ENCODE measurements around the gene RFXANK.

The RFXANK gene

DNA sequence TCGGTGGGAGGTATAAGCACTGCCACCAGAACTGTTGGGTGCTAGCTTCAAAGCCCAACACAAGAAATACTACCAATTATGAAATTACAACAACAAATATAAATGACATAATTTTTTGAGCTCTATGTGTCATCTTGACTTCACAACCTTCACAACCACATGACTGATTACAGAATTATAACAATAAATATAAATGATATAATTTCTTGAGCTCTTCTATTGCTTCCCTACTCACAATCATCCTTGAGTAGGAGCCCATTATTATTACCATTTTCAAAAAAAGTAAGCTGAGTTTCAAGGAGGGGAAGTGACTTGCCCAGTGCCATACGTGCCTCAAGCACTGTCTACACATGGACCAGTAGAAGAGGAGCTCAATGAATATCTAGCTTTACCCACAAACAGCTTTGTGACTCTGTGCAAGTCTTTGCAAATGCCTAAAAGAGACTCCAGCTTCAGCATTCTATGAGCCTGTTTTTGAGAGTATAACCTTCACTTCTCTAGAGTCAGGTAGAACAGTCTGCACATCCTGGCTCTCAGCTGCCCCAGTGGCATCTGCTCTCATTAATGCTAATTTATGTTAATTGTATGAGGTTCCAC is 42.3 kb downstream of the RFXANK start:
- DNase-seq: no peak

DNA sequence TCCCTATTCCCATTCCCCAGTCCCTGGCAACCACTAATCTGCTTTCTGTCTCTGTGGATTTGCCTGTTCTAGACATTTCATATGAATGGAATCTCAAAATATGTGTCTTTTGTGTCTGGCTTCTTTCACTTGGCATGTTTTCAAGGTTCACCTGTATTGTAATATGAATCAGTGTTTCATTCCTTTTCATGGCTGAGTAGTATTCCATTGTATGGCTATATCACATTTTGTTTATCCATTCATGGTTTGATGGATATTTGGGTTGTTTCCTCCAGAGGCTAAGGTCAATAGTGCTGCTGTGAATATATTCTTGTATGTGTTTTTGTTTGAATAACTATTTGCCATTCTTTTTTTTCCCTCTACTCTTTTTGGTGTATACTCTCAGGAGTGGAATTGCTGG is 44.1 kb downstream of the RFXANK start:
- DNase-seq: no peak

- no peak for DNase-seq
These were observed 46.3 kb downstream of the RFXANK start for GRCh38 chr19:19238126-19238894.

GRCh38 chr19:19239675-19240074 is 47.6 kb downstream of the RFXANK start:
- no peak for DNase-seq

DNA sequence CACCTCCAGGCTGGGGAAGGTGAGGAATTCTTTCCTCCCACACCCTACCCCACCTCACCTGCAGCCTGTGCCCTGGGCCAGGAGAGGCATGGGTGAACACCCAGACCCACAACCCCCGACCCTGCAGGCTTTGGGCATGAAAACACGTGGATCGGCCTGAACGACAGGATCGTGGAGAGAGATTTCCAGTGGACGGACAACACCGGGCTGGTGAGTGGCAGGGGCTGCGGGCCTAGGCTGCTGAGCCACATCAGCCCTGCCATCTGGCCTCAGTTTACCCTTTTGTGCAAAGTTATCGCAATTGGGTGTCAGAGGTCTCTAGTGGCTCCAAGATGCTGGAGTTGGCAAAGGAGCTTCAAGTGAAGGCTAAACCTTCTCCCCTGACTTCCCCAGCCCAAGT is 48.4 kb downstream of the RFXANK start:
- no peak for DNase-seq

GRCh38 chr19:19250196-19250801 is 58.2 kb downstream of the RFXANK start:
- DNase-seq: no peak
